ENCODE results near the gene GAST. TPM values are rescaled to one million over a fixed set of nuclear protein-coding genes. Genes with fewer than 3 reads are reported as not detected.
"Not testable (repeated sequence)": the region's sequence is repeated elsewhere in the genome, so short reads cannot be mapped to it uniquely, and the experiment has no call there.

The GAST gene
- polyA plus RNA-seq, 1 experiment = not detected

DNA sequence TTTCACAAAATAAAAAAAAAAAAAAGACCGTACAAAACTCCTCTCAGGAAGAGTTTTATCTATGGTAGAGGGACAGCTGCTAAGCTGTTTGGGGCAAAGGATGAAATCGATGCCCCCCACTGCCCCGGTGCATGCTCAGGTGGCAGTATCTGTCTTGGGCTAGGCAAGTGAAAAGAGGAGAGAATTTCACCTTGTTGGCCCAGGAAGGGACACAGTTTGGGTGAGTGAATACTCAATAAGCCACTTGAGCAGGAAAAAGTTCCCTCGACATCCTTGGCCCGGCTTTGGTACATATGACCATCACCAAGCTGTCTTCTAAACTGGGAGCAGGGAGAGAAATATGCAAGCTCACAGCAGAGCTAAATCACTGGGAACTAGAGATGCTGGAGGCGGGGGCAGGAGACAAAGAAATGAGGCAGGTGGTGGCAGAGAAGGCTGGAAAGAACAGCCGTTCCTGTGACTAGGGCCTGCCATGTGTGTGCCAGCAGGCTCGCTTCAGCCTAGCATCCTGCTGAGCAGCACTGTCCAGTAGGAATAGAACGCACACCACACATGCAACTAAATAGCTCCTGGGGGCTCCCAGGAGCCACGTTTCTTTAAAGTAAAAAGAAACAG is 31.6 kb upstream of the GAST start:
- ChIA-PET POLR2A (interaction anchor here (0.6 to 0.8 kb wide), 2 partner anchors 9 to 881 kb away, joined by 3 to 5 read pairs; no protein-coding TSS in a partner anchor), CTCF (interaction anchor here (1.3 to 4.4 kb wide), 4 partner anchors 9 to 121 kb away, joined by 3 to 27 read pairs (median 20); partner anchors contain the start of gene EIF1)
- peaks cover 2% of the 10 kb centered on the region; the same call in 1 of the 2 replicates for H3K27me3 ChIP-seq (ENCODE audit: control insufficient read depth, insufficient read depth, low read length)
- H3K36me3 ChIP-seq (ENCODE audit: control insufficient read depth, insufficient read depth, low read length) = no peaks in the 10 kb centered on the region
- TF ChIP-seq, protein P1, sequence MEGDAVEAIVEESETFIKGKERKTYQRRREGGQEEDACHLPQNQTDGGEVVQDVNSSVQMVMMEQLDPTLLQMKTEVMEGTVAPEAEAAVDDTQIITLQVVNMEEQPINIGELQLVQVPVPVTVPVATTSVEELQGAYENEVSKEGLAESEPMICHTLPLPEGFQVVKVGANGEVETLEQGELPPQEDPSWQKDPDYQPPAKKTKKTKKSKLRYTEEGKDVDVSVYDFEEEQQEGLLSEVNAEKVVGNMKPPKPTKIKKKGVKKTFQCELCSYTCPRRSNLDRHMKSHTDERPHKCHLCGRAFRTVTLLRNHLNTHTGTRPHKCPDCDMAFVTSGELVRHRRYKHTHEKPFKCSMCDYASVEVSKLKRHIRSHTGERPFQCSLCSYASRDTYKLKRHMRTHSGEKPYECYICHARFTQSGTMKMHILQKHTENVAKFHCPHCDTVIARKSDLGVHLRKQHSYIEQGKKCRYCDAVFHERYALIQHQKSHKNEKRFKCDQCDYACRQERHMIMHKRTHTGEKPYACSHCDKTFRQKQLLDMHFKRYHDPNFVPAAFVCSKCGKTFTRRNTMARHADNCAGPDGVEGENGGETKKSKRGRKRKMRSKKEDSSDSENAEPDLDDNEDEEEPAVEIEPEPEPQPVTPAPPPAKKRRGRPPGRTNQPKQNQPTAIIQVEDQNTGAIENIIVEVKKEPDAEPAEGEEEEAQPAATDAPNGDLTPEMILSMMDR (IDR thresholded peaks at IDR 0.05; ENCODE audit: insufficient read depth, low read depth, low read length) = no peak
- no peak for DNase-seq (ENCODE audit: low read depth)
- no peak overlapping the region for H3K4me3 ChIP-seq (ENCODE audit: low read depth, low read length)

DNA sequence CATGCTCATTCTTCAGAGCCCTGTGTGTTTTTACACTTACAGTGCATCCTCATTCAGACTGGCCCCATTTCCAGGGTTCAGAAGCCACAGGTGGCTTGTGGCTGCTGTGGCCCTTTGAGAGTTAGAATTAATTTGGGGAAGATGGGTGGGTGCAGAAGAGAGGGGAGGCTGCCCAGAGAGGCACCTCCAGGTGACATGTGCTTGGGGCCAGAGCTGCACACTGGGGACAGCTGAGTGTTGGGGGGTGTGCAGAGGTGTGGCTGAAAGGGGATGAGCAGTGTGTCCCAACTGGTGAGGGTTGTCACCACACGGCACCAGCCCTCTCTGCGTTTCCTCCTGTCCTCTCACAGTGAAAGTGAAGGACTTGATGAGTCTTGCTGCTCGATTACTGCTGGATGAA is 30.4 kb upstream of the GAST start:
- ChIA-PET POLR2A (no interaction called here), CTCF (interaction anchor here (1.4 to 4.4 kb wide), 2 partner anchors 14 to 33 kb away, joined by 3 to 23 read pairs; no protein-coding TSS in a partner anchor)
- peaks cover 2% of the 10 kb centered on the region; the same call in 1 of the 2 replicates for H3K27me3 ChIP-seq (ENCODE audit: control insufficient read depth, insufficient read depth, low read length)
- TF ChIP-seq, protein P1 (IDR thresholded peaks at IDR 0.05; ENCODE audit: insufficient read depth, low read depth, low read length) = no peak
- H3K36me3 ChIP-seq (ENCODE audit: control insufficient read depth, insufficient read depth, low read length) = no peaks in the 10 kb centered on the region
- DNase-seq (ENCODE audit: low read depth) = no peak
- H3K4me3 ChIP-seq (ENCODE audit: low read depth, low read length) = no peak overlapping the region

DNA sequence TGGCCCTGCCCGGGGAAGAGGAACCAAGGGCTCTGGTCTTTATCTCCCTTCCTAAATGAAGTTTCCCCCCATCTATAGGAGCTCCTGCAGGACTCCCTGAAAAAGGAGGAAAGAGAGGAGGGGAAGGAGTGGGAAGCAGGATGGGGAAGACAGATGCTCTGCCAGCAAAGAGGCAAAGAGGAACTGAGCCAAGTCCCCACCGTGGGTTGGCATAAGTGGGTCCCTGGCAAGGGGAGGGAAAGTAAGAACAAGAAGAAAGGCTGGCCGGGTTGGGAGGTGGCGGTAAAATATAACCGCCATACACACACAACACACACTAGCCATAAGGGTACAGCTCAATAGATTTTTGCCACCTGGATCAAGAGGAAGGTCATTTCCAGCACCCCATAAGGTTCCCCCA is 29.5 kb upstream of the GAST start:
- ChIA-PET POLR2A (no interaction called here), CTCF (interaction anchor here (0.7 to 1.4 kb wide), 2 partner anchors 15 to 34 kb away, joined by 3 read pairs; no protein-coding TSS in a partner anchor)
- Histone ChIP-seq H3K4me3 (ENCODE audit: low read depth, low read length) (no peak overlapping the region), H3K36me3 (ENCODE audit: control insufficient read depth, insufficient read depth, low read length) (no peaks in the 10 kb centered on the region), H3K27me3 (ENCODE audit: control insufficient read depth, insufficient read depth, low read length) (peaks cover 2% of the 10 kb centered on the region; the same call in 1 of the 2 replicates)
- TF ChIP-seq, protein P1 (IDR thresholded peaks at IDR 0.05; ENCODE audit: insufficient read depth, low read depth, low read length) = no peak
- no peak for DNase-seq (ENCODE audit: low read depth)

DNA sequence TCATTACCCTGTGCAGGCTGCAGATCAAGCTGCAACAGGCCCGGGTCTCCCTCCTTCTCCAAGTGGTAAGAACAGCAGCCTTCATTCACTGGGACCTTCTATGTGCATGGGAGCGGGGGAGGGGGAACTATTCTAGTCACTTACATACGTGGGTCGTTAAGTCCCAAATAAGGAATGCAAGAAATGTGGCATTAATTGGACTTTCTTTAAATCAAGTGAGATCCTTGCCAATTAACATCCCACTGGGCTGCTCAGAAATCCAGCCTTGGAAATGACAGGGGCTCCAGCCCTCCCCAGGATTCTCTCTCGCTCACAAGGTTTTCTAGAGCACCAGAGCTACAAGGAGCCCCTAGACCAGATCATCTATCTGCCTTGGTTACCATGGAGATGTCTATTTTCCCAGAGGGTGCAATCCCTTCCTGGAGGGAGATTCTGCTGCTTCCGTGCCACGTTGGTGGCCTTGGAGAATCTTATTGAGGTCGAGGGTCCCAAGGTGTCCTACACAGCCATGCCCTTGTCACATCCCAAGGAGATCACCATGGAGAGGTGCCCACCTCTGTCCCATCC is 28.6 kb upstream of the GAST start:
- CTCF ChIA-PET = interaction anchor here (1.3 kb wide), 1 partner anchor 18 kb away, joined by 4 read pairs; no protein-coding TSS in a partner anchor
- DNase-seq (ENCODE audit: low read depth) = no peak
- H3K36me3 ChIP-seq (ENCODE audit: control insufficient read depth, insufficient read depth, low read length) = no peaks in the 10 kb centered on the region
- POLR2A ChIA-PET = no interaction called here
- TF ChIP-seq, protein P1 (IDR thresholded peaks at IDR 0.05; ENCODE audit: insufficient read depth, low read depth, low read length) = no peak
- no peak overlapping the region for H3K4me3 ChIP-seq (ENCODE audit: low read depth, low read length)
- H3K27me3 ChIP-seq (ENCODE audit: control insufficient read depth, insufficient read depth, low read length) = peaks cover 2% of the 10 kb centered on the region; the same call in 1 of the 2 replicates

DNA sequence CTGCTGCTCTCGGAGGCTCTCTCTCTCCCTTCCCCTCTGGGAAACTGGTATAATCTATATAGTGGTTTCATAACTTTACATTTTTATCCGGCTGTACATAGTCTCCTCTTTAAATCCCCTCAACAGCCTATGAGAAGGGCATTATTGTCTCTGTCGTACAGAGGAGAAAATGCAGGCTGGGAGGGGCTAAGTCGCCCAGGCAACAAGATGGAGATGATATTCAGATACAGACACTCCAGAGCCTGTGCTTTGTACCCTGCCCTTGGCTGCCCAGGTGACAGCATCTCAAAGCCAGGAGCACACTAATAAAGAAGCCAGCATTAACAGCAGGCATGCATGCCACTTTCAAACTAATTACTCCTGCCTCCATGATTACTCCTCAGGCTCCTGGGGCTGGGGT is 28.1 kb upstream of the GAST start:
- CTCF ChIA-PET = interaction anchor here (1.3 to 1.4 kb wide), 2 partner anchors 17 to 18 kb away, joined by 3 to 4 read pairs; no protein-coding TSS in a partner anchor
- TF ChIP-seq, protein P1 (IDR thresholded peaks at IDR 0.05; ENCODE audit: insufficient read depth, low read depth, low read length) = no peak
- POLR2A ChIA-PET = no interaction called here

DNA sequence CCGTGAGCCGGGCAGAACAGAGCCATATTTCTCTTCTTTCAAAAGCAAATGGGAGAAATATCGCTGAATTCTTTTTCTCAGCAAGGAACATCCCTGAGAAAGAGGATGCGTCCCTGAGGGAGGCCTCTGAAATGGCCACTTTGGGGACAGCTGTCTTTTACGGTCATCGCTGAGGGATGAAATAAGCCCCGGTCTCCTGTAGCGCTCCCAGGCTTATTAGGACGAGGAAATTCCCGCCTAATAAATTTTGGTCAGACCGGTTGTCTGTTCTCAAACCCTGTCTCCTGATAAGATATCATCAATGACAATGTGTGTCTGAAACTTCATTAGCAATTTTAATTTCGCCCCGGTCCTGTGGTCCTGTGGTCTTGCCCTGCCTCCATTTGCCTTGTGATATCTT is 26.4 kb upstream of the GAST start:
- CTCF ChIA-PET = interaction anchor here (0.7 kb wide), 1 partner anchor 15 kb away, joined by 3 read pairs; no protein-coding TSS in a partner anchor
- DNase-seq (ENCODE audit: low read depth); H3K4me3 ChIP-seq (ENCODE audit: low read depth, low read length); H3K27me3 ChIP-seq (ENCODE audit: control insufficient read depth, insufficient read depth, low read length); H3K36me3 ChIP-seq (ENCODE audit: control insufficient read depth, insufficient read depth, low read length); POLR2A ChIA-PET: not testable (repeated sequence)

More for the DNA sequence above, 28.1 kb upstream of the GAST start:
- H3K4me3 ChIP-seq (ENCODE audit: low read depth, low read length) = no peak overlapping the region
- H3K36me3 ChIP-seq (ENCODE audit: control insufficient read depth, insufficient read depth, low read length) = no peaks in the 10 kb centered on the region
- DNase-seq (ENCODE audit: low read depth) = no peak
- H3K27me3 ChIP-seq (ENCODE audit: control insufficient read depth, insufficient read depth, low read length) = peaks cover 2% of the 10 kb centered on the region; the same call in 1 of the 2 replicates
